ENCODE data around the gene ETNK1.

- TF ChIP-seq CTCF (IDR thresholded peaks at IDR 0.05; ENCODE audit: borderline replicate concordance, extremely low read depth, low read length, poor library complexity, severe bottlenecking): no peak
- no peak for TF ChIP-seq EZH2 (IDR thresholded peaks at IDR 0.05; ENCODE audit: borderline replicate concordance, low read depth, low read length, severe bottlenecking)
Observed at GRCh38 chr12:22719745-22720144, 94.8 kb downstream of the ETNK1 start.

Measured in DND-41 (cell line).